Fibroblast of skin of left quadriceps (primary cell): ENCODE results near the gene DAB2.

Experiments
- DNase-seq, 2 experiments: peaks; one replicate each; pipeline ENCODE4 v3.0.0-alpha.2; 2013; ENCODE audit warnings: low read depth in 2 of 2

The DAB2 gene

DNA sequence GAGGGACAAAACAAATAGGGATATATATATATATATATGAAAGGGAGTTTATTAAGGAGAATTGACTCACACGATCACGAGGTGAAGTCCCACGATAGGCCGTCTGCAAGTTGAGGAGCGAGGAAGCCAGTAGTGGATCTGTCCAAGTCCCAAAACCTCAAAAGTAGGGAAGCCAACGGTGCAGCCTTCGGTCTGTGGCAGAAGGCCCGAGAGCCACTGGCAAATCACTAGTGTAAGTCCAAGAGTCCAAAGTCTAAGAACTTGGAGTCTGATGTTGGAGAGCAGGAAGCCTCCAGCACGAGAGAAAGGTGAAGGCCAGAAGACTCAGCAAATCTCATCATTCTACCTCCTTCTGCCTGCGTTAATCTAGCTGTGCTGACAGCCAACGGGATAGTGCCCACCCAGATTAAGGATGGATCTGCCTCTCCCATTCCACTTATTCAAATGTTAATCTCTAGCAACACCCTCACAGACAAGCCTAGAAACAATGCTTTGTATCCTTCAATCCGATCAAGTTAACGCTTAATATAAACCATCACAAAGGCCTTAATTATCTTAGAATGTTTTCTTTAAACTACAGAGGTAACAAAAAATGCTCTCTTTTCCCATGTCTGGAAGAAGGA lies 23.8 kb upstream of the DAB2 start:
- DNase-seq, result no peak

DNA sequence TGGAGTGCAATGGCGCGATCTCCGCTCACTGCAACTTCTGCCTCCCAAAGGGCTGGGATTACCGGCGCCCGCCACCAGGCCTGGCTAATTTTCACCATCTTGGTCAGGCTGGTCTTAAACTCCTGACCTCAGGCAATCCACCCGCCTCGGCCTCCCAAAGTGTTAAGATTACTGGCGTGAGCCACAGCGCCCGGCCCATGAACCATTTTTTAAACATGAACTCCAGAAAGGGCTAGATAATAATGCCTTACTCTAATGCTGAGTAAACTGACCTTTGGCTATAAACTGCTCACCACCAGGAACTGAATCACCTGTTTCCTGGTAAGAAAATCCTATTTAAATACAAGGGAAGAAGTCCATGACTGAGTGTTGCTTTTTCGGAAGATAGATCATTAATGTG lies 23.2 kb upstream of the DAB2 start:
- no peak for DNase-seq

DNA sequence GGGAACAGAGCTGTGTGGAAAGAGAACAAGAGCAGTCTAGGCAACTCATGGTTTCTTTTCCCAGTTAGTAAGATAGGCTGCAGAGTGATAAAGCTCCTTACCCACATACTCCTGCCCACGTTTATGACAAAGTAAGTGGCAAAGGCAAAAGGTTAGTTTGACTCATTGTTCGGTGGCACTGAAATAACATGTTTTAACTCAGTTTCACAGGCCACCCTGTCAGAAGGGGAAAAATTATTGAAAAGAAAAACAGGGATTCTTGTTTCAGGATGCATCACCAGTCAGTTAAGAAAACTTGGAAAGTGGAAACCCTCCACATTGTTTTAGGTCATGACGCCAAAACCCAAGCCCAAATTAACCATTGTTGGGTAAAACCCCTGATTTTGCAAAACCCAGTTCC lies 22.3 kb upstream of the DAB2 start:
- no peak for DNase-seq

GRCh38 chr5:39446231-39446630 lies 21.5 kb upstream of the DAB2 start:
- DNase-seq, result no peak

- no peak for DNase-seq
Observed at GRCh38 chr5:39443911-39444310, 19.1 kb upstream of the DAB2 start.

DNA sequence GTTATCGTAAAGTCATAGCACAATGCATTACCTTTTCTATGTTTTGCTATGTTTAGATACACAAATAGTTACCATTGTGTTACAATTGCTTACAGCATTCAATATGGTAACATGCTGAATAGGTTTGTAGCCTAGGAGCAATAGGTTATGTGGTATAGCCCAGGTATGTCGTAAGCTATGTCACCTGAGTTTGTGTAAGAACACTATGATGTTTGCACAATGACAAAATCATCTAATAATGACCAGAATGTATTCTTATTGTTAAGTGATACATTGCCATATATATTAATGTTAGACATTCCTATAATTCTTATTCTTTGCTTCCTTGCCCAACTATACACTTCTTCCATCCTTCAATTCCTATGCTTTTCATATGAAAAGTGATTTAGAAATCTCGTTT lies 18.2 kb upstream of the DAB2 start:
- no peak for DNase-seq

- DNase-seq, result no peak
Observed at GRCh38 chr5:39441838-39442237, 17.1 kb upstream of the DAB2 start.

DNA sequence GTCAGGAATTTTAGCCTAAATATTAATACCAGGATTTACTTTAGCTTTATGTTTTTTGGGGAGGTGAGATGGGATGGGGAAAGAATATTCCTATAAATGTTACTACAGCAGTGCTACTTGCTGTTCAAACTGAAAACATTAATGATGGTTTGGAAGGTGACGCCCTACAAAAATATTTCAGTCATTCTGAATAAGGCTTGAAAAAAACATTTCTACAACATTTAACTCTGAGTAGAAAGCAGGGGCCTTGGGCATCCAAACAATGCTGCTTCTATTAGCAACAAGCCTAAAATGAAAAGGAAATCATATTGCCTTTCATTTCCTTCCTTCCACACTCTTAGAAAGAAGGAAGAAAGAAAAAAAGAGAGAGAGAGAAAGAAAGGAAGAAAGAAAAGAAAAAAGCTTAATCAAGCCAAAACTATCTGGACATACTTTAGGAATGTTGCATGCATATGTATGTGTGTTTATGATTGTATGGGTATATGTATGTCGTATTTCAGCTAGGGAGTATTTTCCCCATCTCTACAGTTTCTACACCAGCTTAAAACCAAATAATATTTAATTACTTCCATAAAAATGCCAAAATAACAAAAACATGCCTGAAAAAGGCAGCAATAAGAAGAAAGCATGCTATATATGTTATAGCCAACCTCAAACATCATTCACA lies 16.3 kb upstream of the DAB2 start:
- DNase-seq, result no peak

DNA sequence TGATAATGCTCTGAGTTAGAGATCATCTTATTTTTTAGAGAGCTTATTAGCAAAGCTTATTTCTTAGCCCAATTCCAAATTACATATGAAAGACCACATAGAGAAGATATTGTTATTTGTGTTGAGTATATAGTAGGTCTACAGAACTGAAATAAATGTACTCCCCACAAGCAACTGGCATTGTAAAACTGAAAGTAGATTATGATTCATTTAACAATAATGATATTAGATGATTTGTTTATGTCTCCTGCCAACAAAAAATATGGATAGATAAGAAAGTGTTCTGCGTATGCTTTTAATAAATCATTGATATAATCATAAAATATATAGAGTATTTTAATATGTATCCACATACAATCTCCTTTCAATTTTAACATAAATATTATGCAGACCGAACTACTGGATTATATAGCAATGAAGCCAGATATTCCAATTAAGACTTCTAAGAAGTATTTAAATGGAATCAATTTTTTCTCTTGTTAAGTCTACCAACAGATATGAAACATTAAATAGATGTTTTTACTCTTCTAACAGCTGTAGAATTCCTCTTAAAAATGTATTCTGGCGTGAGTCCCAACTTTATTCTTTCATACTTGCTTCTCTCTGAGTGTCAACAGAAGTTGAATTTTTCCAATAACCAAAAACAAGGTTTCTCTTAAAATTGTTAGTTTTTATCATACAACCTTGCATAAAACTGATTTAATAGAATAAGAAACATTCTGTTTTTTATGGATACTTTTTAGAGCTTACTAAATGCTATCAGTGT lies 15.6 kb upstream of the DAB2 start:
- no peak for DNase-seq

DNA sequence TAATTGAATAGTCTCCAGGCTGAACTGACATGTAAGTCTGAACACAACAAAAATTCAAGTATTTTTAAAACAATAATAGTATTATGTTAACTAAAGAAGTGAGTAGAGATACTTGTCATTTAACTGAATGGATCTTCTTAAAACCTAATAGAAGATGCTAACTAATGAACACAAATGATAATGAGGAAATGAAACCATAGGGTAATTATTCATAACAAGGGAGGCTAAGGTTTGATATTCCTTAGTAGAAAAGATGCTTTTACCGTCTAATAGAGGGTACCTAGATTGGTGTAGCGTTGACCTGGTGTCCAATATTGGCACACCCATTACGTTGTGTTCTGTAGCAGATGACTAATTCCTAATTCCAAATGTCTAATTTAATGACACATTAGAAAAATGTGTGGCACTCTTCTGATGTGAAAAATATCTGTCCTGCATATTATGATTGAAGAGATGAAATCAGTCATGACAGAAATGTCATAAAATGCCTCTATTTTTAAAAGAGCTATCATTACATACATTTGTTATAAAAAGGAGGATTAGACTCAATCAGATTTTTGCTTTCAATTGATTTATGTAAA lies 14.9 kb upstream of the DAB2 start:
- DNase-seq, result no peak

DNA sequence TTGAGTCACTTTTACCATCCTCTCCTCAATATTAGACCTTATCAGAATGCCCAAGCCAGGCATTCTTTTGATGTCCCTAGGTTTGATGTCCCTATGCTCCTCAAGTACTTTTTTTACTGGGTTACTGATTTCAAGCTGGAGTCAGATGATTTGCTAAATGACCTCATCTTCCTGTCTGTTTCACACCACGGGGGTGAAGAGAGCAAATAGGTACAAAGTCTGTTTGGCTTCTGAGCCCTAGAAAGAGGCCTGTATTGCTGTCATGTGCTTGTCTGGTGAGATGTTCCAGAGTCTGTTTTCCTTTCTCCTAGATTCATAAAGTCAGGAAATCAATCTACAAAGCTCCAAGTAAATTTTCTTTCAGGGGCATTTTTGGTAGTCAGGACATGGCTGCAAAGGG lies 12.7 kb upstream of the DAB2 start:
- no peak for DNase-seq

GRCh38 chr5:39433848-39434247 lies 9.1 kb upstream of the DAB2 start:
- DNase-seq, result no peak

DNA sequence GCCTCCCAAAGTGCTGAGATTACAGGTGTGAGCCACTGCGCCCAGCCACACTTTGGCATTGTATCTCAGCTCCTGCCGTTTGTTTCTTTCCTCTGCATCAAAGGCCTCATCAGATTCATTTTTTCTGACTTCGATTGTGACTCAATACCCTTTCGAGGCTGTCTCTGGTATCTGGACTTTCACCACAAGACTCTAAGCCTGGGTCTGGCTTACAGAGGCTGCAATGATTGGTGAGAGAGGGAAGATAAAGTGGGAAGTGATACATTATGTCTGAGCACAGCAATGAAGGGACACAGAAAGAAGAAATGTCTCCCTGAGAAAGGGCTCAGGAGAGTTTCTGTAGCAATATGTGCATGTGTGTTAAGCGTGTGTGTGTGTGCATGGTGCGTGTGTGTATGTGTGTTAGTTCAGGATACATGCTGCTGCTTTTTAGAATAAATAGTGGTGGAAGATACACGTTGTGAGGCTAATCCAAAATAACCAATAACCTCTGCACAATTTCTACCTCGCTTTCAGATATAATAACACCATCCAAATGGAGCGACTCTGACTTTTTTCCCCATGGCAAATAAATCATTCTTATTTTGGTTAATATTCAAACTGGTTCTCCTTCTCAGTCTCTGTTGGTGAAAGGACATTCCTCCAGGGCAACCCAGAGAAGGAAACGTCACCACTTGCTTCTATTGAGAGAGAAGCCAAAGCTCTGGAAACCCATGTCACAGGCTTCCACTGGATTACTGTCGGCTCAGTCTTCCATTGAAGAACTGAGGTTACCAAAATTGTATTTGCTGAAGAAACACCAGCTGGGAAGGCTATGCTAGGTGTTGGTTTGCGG lies 8.1 kb upstream of the DAB2 start:
- DNase-seq, result no peak

DNA sequence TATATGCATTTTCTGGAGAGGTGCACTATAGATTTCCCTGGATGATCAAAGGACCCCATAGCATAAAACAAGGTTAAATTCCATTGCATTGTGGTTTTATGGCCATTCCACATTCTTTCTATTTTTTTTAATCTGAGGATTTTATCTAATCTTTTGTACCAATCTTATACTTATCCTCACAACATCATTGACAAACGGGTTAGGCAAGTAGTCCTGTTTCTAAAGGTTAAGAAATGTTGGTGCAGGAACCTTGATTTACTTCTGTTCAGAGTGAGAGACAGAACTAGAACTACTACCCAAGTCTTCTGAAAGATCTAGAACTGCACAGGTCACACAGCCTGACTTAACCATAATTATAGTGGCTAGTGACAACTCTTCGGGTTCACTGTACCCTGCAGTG lies 5.7 kb upstream of the DAB2 start:
- no peak for DNase-seq

- DNase-seq, result no peak
Observed at GRCh38 chr5:39428640-39429039, 3.9 kb upstream of the DAB2 start.

- no peak for DNase-seq
Observed at GRCh38 chr5:39427633-39428032, 2.9 kb upstream of the DAB2 start.

DNA sequence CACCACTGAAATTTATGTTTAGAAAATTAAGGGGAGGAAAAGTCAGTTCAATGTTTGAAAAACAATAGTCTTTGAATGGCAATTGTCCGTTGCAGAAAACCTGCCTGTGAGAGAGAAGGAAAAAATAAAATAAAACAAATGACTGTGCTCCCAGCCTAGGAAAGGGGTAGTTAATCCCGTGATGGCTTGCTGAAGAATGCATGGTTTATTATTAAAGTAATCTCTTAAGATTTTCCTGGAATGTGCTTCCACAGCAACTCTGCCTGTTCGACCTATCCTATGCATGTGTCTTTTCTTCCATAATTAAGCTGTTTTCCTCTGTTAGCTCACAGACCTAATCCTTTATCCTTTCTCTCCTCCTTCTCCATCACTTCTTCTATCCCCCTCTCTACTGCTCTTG lies 2.4 kb upstream of the DAB2 start:
- peak; percentile 48 to 50 for DNase-seq

DNA sequence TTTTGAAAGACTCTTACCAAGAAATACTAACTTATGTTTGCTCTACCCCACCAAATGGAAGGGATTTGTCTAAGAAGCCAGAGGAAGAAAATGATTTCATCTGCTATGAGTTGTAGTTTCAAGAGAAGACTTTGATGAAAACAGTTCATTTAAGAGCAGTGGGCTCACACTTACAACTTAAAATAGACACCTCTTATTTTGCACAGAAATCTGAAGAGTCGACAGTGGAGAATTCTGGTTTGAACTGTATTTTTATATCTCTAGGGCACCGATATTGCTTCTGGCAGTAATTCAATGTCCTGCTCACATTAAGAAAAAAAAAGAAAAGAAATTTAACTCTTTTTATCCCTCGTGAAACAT lies 1.9 kb upstream of the DAB2 start:
- no peak for DNase-seq

DNA sequence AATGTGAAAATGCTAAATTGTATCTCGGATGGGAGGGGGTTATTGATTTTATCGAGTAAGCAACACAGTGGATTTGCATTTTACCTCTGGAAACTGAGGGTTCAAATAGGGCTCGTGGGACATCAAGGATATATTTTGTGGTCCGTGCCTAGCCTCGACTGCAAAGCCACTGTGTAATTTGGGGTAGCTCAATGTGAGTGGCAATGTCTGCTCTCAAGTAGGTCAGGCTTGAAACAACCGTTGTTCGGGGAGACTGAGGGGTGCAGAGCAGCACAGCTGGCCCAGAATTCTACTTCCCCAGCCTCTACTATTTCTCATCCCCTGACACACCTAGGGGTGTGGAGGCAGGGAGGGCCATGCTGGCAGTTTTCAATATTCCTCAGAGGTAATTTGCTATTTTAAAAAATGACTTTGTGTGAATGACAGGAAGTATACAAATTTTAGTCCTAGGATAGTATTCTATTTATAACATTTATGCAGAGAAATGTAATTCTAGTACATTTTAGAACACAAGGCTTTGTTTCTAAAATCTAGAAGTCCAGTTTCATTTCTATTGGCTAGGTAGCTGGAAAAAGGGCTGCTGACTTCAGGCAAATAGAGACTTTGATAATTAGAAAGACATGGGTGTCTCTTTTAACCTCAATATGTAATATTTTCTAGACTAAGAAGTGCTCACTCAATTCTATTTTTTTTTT lies 1.4 kb upstream of the DAB2 start:
- no peak for DNase-seq

GRCh38 chr5:39423331-39423751 lies 1.4 kb downstream of the DAB2 start:
- no peak for DNase-seq

DNA sequence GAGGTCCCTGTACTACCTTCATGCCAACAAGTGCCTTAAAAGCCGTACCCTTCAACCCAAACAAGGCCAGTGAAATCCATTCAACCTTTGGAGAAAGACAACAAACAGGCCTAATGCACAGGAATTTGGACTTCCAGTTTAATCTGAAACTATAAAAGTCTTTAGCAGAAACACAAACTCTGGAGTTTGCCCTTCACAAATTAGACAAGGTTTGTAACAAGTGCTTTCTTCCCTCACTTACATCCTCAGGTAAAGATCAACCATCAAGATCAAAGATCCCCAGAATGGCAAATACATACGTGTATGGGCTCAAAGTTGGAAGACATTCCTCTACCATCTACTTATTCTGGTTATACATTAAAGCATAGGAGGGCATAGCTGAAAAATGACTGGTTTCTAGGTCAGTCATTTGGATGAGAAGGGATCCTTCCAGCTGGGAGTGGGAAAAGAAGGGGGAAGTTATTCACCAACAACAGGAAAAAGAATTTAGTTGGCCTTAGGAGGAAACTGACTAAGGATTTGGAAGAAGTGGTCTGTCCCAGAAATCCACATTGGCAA lies 2.0 kb downstream of the DAB2 start:
- DNase-seq, result no peak
